SK-N-SH (cell line): Measurements from ENCODE around the gene TBC1D12.

Experiments
- EP300 ChIP-seq, 2 experiments: IDR thresholded peaks; 2 replicates each; pipeline versions ENCODE4 v1.4.0 to v1.6.1; 2012; ENCODE audit warnings: borderline replicate concordance in 1 of 2, low read depth in 1 of 2, low read length in 1 of 2
- FOSL2 ChIP-seq: IDR thresholded peaks from 2 replicates; pipeline ENCODE4 v1.4.0; 2012; ENCODE audit warnings: low read depth, mild to moderate bottlenecking, moderate library complexity, borderline replicate concordance
- JUND ChIP-seq: IDR thresholded peaks from 2 replicates; pipeline ENCODE4 v1.4.0; 2012
- MEF2A ChIP-seq: IDR thresholded peaks from 2 replicates; pipeline ENCODE4 v1.4.0; 2012; ENCODE audit warnings: low read depth, borderline replicate concordance
- NFIC ChIP-seq: IDR thresholded peaks from 2 replicates; pipeline ENCODE4 v1.4.0; 2012; ENCODE audit warnings: borderline replicate concordance
- POLR2AphosphoS5 ChIP-seq: IDR thresholded peaks from 2 replicates; pipeline ENCODE4 v1.6.1; 2012; ENCODE audit warnings: low read depth, low read length
- RAD21 ChIP-seq: IDR thresholded peaks from 2 replicates; pipeline ENCODE4 v1.6.1; 2012; ENCODE audit warnings: mild to moderate bottlenecking, low read length
- TEAD4 ChIP-seq: IDR thresholded peaks from 2 replicates; pipeline ENCODE4 v1.4.0; 2012; ENCODE audit warnings: mild to moderate bottlenecking, borderline replicate concordance; ENCODE audit not compliant: insufficient read depth
- YY1 ChIP-seq: IDR thresholded peaks from 2 replicates; pipeline ENCODE4 v1.4.0; 2012; ENCODE audit warnings: low read depth, mild to moderate bottlenecking
- TF ChIP-seq, protein P1 (sequence below): IDR thresholded peaks from 2 replicates; pipeline ENCODE4; 2012
- TF ChIP-seq, protein P2 (sequence below): fragments of 200-600 bp; sonication (generic); IDR thresholded peaks from 2 replicates; pipeline ENCODE4 v1.6.1; 2017; ENCODE audit warnings: antibody characterized with exemption, mild to moderate bottlenecking, moderate library complexity

DNA sequence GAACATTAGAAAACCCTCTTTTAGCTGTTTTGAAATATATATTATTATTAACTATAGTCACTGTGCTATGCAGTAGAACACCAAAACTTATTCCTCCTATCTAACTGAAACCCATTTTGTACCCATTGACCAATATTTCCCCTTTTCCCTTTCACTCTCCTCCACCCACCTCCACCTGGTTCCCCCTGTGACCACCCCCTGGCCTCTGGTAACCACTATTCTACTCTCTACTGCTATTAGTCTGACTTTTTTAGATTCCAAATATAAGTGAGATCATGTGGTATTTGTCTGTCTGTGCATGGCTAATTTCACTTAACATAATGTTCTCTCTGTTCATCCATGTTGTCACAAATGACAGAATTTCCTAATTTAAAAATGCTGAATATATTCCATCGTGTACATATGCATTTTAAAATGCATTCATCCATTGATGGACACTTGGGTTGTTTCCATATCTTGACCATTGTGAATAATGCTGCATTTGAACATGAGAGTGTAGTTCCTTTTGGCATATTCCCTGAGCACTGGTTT is 18.7 kb downstream of the TBC1D12 start:
- TF ChIP-seq, protein P1, sequence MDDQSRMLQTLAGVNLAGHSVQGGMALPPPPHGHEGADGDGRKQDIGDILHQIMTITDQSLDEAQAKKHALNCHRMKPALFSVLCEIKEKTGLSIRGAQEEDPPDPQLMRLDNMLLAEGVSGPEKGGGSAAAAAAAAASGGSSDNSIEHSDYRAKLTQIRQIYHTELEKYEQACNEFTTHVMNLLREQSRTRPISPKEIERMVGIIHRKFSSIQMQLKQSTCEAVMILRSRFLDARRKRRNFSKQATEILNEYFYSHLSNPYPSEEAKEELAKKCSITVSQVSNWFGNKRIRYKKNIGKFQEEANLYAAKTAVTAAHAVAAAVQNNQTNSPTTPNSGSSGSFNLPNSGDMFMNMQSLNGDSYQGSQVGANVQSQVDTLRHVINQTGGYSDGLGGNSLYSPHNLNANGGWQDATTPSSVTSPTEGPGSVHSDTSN, result no peak
- TF ChIP-seq YY1 (no peak), POLR2AphosphoS5 (no peak), EP300 (IDR thresholded peaks at IDR 0.05; ENCODE audit: borderline replicate concordance in 1 of 2, low read depth in 1 of 2, low read length in 1 of 2) (no peak), JUND (no peak), FOSL2 (no peak), TEAD4 (no peak), MEF2A (no peak), RAD21 (no peak), NFIC (no peak)
- TF ChIP-seq, protein P2, sequence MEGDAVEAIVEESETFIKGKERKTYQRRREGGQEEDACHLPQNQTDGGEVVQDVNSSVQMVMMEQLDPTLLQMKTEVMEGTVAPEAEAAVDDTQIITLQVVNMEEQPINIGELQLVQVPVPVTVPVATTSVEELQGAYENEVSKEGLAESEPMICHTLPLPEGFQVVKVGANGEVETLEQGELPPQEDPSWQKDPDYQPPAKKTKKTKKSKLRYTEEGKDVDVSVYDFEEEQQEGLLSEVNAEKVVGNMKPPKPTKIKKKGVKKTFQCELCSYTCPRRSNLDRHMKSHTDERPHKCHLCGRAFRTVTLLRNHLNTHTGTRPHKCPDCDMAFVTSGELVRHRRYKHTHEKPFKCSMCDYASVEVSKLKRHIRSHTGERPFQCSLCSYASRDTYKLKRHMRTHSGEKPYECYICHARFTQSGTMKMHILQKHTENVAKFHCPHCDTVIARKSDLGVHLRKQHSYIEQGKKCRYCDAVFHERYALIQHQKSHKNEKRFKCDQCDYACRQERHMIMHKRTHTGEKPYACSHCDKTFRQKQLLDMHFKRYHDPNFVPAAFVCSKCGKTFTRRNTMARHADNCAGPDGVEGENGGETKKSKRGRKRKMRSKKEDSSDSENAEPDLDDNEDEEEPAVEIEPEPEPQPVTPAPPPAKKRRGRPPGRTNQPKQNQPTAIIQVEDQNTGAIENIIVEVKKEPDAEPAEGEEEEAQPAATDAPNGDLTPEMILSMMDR, result no peak
